K562 (cell line): ENCODE data around the gene NAA80. TPM values are rescaled to one million over a fixed set of nuclear protein-coding genes. Genes with fewer than 3 reads are reported as not detected.

ENCODE experiments used
- ARID4B ChIP-seq: sonication (generic); formaldehyde crosslinking; IDR thresholded peaks from 2 replicates; pipeline ENCODE4 v1.8.0; 2022; ENCODE audit warnings: mild to moderate bottlenecking, missing genetic modification reagents
- CBFA2T2 ChIP-seq: fragments of 450-650 bp; conservative IDR thresholded peaks from 2 replicates; pipeline ENCODE4 v1.6.1; 2017; ENCODE audit warnings: mild to moderate bottlenecking
- CBX3 ChIP-seq, 2 experiments: IDR thresholded peaks; 1 replicate in 1 of 2; 2 replicates in 1 of 2; pipeline ENCODE4 v1.6.1; 2012; ENCODE audit warnings: inconsistent platforms in 2 of 2, low read length in 2 of 2, borderline replicate concordance in 1 of 2, control low read depth in 1 of 2
- DIDO1 ChIP-seq: fragments of 450-650 bp; IDR thresholded peaks from 2 replicates; pipeline ENCODE4 v1.6.1; 2016; ENCODE audit warnings: low read depth, missing biosample characterization, missing genetic modification characterization
- ETV1 ChIP-seq: fragments of 450-650 bp; conservative IDR thresholded peaks from 2 replicates; pipeline ENCODE4 v1.6.1; 2016; ENCODE audit warnings: missing genetic modification characterization, control low read depth, low read depth, missing compliant biosample characterization
- ETV5 ChIP-seq: sonication (generic); formaldehyde crosslinking; IDR thresholded peaks from 2 replicates; pipeline ENCODE4 v1.4.0; 2020; ENCODE audit warnings: low read depth, mild to moderate bottlenecking, missing genetic modification reagents
- FOXK2 ChIP-seq, 2 experiments: fragments of 450-650 bp; IDR thresholded peaks in 1 of 2; conservative IDR thresholded peaks in 1 of 2; 2 replicates each; pipeline ENCODE4 v1.6.1; 2016; ENCODE audit warnings: low read depth in 2 of 2, mild to moderate bottlenecking in 1 of 2
- GATAD2A ChIP-seq: fragments of 450-650 bp; IDR thresholded peaks from 2 replicates; pipeline ENCODE4 v1.6.1; 2017
- GTF3C2 ChIP-seq: IDR thresholded peaks from 3 replicates; pipeline ENCODE4 v1.6.1; 2011; ENCODE audit warnings: borderline replicate concordance, mild to moderate bottlenecking, moderate library complexity; ENCODE audit not compliant: insufficient read length; ENCODE audit errors: extremely low read depth
- HMGN3 ChIP-seq: IDR thresholded peaks from 2 replicates; pipeline ENCODE4 v1.6.1; 2011; ENCODE audit warnings: borderline replicate concordance, low read depth, mild to moderate bottlenecking, mixed read lengths, low read length; ENCODE audit not compliant: insufficient read length; ENCODE audit errors: extremely low read depth
- MCM2 ChIP-seq: fragments of 450-650 bp; IDR thresholded peaks from 2 replicates; pipeline ENCODE4 v1.6.1; 2017; ENCODE audit warnings: low read depth, mild to moderate bottlenecking
- MECOM ChIP-seq: fragments of 250-450 bp; sonication (Bioruptor Pico); IDR thresholded peaks from 2 replicates; pipeline ENCODE4 v1.8.0; 2022; ENCODE audit warnings: inconsistent platforms
- NFE2 ChIP-seq: IDR thresholded peaks from 2 replicates; pipeline ENCODE4 v1.6.1; 2014; ENCODE audit warnings: antibody characterized with exemption, low read depth
- NR1H2 ChIP-seq: sonication (generic); formaldehyde crosslinking; IDR thresholded peaks from 2 replicates; pipeline ENCODE4 v1.4.0; 2020; ENCODE audit warnings: mild to moderate bottlenecking, missing genetic modification reagents
- OTX1 ChIP-seq: fragments of 450-650 bp; formaldehyde crosslinking; IDR thresholded peaks from 2 replicates; pipeline ENCODE4 v1.4.0; 2022; ENCODE audit warnings: mild to moderate bottlenecking
- PTRF ChIP-seq: fragments of 450-650 bp; IDR thresholded peaks from 2 replicates; pipeline ENCODE4 v1.6.1; 2016; ENCODE audit warnings: mild to moderate bottlenecking, missing genetic modification characterization, missing compliant biosample characterization
- RBM25 ChIP-seq: fragments of 200-400 bp; formaldehyde crosslinking; IDR thresholded peaks from 2 replicates; pipeline ENCODE4 v1.6.1; 2018; ENCODE audit warnings: low read length, low read depth, moderate library complexity; ENCODE audit not compliant: severe bottlenecking
- SLC30A9 ChIP-seq: fragments of 250-450 bp; sonication (Bioruptor Pico); IDR thresholded peaks from 2 replicates; pipeline ENCODE4 v1.8.0; 2022; ENCODE audit warnings: mild to moderate bottlenecking, moderate library complexity
- VEZF1 ChIP-seq: fragments of 200-800 bp; sonication (Bioruptor generic); IDR thresholded peaks from 2 replicates; pipeline ENCODE4 v1.6.1; 2017; ENCODE audit warnings: missing genetic modification characterization, missing compliant biosample characterization
- ZFP1 ChIP-seq: fragments of 450-650 bp; formaldehyde crosslinking; IDR thresholded peaks from 2 replicates; pipeline ENCODE4 v1.4.0; 2020; ENCODE audit warnings: mild to moderate bottlenecking, mixed read lengths
- ZNF124 ChIP-seq: sonication (generic); formaldehyde crosslinking; IDR thresholded peaks from 2 replicates; pipeline ENCODE4 v1.8.1; 2022; ENCODE audit warnings: missing genetic modification reagents
- polyA plus RNA-seq, 8 experiments: library from polyadenylated mRNA; depleted of rRNA in 4 of 8; stranded (reverse) in 5 of 8; unstranded in 3 of 8; fragments of >200 nt; fragmentation: Nextera tagmentation in 2 of 8; fragmentation: Illumina TruSeq in 1 of 8; extraction: Ambion mirVana in 2 of 8; extraction: Trizol in 1 of 8; gene quantifications; 2 replicates each; pipeline versions ENCODE4 v1.2.1 to v1.2.3, GENCODE V29; 2011 to 2014; ENCODE audit warnings: inconsistent platforms in 1 of 8, missing spikeins in 1 of 8
- total RNA-seq, 7 experiments: library from RNA; depleted of rRNA in 6 of 7; stranded (reverse); fragments of >200 nt in 6 of 7; fragmentation: Illumina TruSeq in 2 of 7; extraction: Trizol in 2 of 7; gene quantifications; 2 replicates each; pipeline versions ENCODE4 v1.2.1 to v1.2.3, GENCODE V29; 2011 to 2021; ENCODE audit warnings: low replicate concordance in 1 of 7

NAA80 gene
- total and polyA plus RNA-seq, 9 of the 15 experiments (the other 6 are each of a cell fraction or from before 2014, with no cell fraction given): 0.82 to 24.0 (median 8.6) TPM

GRCh38 chr3:50337175-50337861, 38.1 kb upstream of the NAA80 start (continued):
- no peak for TF ChIP-seq ETV5 (CRISPR knock-in tag)
- TF ChIP-seq MECOM: no peak
- no peak for TF ChIP-seq NFE2
- TF ChIP-seq ETV1 (tag): no peak
- TF ChIP-seq SLC30A9 (CRISPR knock-in tag): no peak
- no peak for TF ChIP-seq GTF3C2
- TF ChIP-seq MCM2: no peak
- TF ChIP-seq GATAD2A: no peak
- TF ChIP-seq HMGN3: peak; percentile 55
- peak; percentile 56; the same call in 1 of the 2 replicates for TF ChIP-seq VEZF1 (CRISPR knock-in tag)
- TF ChIP-seq PTRF (tag): no peak
- no peak for TF ChIP-seq CBFA2T2
- peak; percentile 80; the same call in 1 of the 2 replicates for TF ChIP-seq ARID4B (CRISPR knock-in tag)
- TF ChIP-seq RBM25: no peak
- no peak for TF ChIP-seq NR1H2 (CRISPR knock-in tag)
- no peak for TF ChIP-seq CBX3 (IDR thresholded peaks at IDR 0.05; ENCODE audit: borderline replicate concordance in 1 of 2, low read length in 2 of 2)
- TF ChIP-seq FOXK2 (conservative IDR thresholded peaks at IDR 0.05 in 1 of 2, IDR thresholded peaks at IDR 0.05 in 1 of 2; ENCODE audit: low read depth in 2 of 2): no peak
- TF ChIP-seq OTX1 (CRISPR knock-in tag): no peak
- no peak for TF ChIP-seq ZFP1 (CRISPR knock-in tag)
- TF ChIP-seq DIDO1 (tag): no peak
- no peak for TF ChIP-seq ZNF124 (CRISPR knock-in tag)
